ENCODE measurements around the gene PRPF6. TPM values are rescaled to one million over a fixed set of nuclear protein-coding genes. Genes with fewer than 3 reads are reported as not detected.

The PRPF6 gene
- total RNA-seq, 4 donors from 2014 or later, result 44.3 to 80.3 (median 57.2) TPM

DNA sequence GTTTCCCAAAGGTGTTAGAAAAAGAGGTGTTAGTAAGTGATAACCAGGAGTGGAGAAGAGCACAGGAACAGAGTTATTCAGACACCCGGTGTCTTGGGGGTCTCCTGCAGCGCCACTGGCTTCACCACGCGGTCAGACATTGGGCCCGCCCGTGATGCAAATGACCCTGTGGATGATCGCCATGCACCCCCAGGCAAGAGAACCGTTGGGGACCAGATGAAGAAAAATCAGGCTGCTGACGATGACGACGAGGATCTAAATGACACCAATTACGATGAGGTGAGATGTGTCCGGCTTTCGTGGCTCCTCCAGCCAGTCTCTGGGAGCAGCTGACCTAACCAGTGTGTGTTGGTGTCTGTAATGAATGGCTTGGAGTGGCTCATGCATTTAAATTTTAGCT, 2.0 kb downstream of the PRPF6 start:
- TF ChIP-seq, protein P1, sequence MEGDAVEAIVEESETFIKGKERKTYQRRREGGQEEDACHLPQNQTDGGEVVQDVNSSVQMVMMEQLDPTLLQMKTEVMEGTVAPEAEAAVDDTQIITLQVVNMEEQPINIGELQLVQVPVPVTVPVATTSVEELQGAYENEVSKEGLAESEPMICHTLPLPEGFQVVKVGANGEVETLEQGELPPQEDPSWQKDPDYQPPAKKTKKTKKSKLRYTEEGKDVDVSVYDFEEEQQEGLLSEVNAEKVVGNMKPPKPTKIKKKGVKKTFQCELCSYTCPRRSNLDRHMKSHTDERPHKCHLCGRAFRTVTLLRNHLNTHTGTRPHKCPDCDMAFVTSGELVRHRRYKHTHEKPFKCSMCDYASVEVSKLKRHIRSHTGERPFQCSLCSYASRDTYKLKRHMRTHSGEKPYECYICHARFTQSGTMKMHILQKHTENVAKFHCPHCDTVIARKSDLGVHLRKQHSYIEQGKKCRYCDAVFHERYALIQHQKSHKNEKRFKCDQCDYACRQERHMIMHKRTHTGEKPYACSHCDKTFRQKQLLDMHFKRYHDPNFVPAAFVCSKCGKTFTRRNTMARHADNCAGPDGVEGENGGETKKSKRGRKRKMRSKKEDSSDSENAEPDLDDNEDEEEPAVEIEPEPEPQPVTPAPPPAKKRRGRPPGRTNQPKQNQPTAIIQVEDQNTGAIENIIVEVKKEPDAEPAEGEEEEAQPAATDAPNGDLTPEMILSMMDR (IDR thresholded peaks at IDR 0.05; ENCODE audit: low read depth), result no peak

DNA sequence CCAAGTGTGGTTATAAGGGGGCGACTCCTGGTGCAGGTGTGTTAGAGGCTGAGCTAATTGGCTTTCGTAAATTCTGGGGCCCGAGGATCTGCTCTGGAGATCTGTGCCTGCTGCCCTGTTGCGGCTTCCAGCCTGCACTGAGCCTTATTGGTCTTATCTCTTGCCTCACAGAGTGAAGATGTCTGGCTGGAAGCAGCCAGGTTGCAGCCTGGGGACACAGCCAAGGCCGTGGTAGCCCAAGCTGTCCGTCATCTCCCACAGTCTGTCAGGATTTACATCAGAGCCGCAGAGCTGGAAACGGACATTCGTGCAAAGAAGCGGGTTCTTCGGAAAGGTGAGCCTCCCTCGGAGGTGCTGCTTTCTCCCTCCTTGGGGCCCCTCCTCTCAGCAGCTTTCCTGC, 20.0 kb downstream of the PRPF6 start:
- TF ChIP-seq, protein P1 (IDR thresholded peaks at IDR 0.05; ENCODE audit: low read depth), result no peak

DNA sequence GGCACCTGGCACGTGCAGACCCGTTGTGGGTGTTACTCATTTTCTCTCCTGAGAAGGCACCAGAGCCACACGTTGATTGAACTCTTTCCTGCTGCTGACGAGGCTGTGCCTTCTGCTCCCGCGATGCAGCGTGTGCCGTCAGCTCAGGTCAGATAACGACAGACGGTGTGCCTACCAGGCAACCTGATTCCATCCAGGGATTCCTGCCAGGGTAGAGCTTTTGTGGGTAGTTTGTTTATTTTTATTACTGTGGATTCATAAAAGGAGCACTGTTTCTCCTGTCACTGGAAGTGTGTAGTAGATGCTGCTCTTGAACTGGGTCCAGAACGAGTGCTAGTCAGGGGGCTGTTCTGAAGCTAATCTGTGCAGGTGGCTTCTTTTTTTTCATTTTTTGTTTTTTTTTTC, 20.7 kb downstream of the PRPF6 start:
- TF ChIP-seq, protein P1 (IDR thresholded peaks at IDR 0.05; ENCODE audit: low read depth), result no peak

DNA sequence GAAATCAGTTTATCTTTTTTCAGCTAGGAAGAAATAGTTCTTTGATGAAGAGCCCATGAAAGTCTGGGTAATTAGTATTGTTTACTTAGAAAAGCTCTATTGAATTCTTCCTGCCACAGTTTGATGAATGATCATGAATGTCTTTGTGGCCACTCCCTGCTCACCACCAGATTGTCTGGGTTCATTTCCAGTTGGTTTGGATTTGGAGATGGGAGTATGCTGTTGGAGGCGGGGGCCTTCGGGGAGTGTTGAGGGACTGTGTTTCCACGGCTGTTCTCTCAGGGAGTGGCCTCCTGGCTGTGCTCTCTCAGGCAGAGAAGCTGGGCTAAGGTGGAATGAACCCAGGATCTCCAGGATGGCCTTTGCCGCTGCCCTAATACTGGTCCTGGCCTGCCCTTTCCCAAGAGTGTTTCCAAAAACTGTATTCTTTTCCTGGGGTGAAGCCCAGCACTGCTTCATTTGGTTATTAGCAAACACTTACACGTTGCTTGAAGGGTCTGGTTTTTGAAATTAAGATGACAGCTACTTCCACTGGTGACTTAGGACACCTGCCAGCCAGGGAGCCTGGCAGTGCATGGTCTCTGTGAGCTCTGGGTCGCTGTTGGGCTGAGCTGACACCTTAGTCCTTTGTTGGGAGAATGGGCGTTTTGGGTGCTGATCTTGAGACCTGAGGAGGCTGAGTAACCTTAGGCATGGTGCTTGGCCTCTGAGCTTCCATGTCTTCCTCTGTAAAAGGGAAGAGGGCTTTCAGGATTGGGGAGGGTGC, 23.2 kb downstream of the PRPF6 start:
- TF ChIP-seq, protein P1 (IDR thresholded peaks at IDR 0.05; ENCODE audit: low read depth), result no peak

DNA sequence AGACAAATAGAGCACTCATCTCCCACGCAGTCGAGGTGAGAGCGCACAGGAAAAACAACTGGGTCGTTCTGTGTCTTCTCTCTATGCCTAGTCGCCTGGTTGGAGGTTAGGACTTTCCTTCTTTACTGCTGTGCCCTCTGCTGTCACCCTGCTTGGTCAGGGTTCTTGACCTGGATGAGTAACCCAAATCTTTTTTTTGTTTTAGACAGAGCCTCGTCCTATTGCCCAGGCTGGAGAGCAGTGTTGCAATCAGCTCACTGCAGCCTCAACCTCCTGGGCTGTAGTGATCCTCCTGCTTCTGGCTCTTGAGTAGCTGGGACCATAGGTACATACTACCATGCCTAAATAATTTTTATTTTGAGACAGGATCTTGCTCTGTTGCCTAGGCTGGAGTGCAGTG, 24.5 kb downstream of the PRPF6 start:
- TF ChIP-seq, protein P1 (IDR thresholded peaks at IDR 0.05; ENCODE audit: low read depth), result no peak

DNA sequence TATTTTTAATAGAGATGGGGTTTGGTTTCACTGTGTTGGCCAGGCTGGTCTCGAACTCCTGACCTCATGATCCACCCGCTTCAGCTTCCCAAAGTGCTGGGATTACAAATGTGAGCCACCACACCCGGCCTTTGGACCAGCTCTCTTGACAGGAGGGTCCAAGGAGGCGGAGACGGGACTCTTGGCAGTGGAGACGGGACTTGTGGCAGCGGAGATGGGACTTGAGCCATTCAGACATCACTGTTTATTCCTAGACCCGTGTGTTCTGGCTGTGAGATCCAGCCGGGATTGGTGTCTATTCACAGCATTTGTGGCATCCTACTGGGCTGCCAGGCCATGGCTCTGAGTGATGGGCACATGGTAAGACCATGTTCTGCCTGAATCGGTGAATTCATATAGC, 25.6 kb downstream of the PRPF6 start:
- TF ChIP-seq, protein P1 (IDR thresholded peaks at IDR 0.05; ENCODE audit: low read depth), result no peak

DNA sequence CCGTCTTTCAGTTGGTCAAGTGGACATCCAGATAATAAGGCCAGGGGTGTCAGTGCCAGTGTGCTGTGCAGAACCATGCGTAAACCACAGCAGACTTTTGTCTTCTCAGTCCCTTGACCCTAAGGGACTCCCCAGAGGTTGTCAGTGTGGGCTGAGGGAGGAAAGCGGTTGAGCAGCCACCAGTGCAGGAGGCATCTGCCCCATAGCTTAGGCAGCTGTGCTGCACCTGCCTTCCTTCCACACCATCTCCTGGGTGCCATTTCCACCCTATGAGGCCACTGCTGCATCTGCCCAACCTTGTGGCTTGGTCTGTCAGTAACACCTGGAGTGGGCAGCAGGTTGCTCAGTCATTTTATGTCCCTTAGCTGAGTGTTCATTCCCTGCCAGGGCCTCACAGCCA, 26.0 kb downstream of the PRPF6 start:
- TF ChIP-seq, protein P1 (IDR thresholded peaks at IDR 0.05; ENCODE audit: low read depth), result no peak
